ENCODE measurements around the gene ATXN7L1. TPM values are rescaled to one million over a fixed set of nuclear protein-coding genes. Genes with fewer than 3 reads are reported as not detected.

ATXN7L1 gene
- total and polyA plus RNA-seq, 4 donors, result 4.2 to 22.5 (median 8.5) TPM

GRCh38 chr7:105715528-105715927, 160.9 kb downstream of the ATXN7L1 start:
- TF ChIP-seq CTCF (IDR thresholded peaks at IDR 0.05; ENCODE audit: control extremely low read depth, extremely low read depth), result no peak
- no peak overlapping the region for H3K27ac ChIP-seq (ENCODE audit: low read depth in 1 of 2, low read length in 1 of 2)
- peaks cover 0 to 17% (median 0%) of the 10 kb centered on the region in 4 donors for H3K36me3 ChIP-seq (ENCODE audit: control insufficient read depth in 4 of 4, insufficient read depth in 4 of 4, low read length in 4 of 4)
- ATAC-seq (ENCODE audit: insufficient read depth, low FRiP score), result no peak
- H3K9ac ChIP-seq (ENCODE audit: insufficient read depth in 1 of 2, low read length in 2 of 2), result no peak overlapping the region
- no peak for DNase-seq
- H3K9me3 ChIP-seq (ENCODE audit: control insufficient read depth in 4 of 4, insufficient read depth in 3 of 4, low read length in 3 of 4), result peaks cover 0 to 11% (median 4%) of the 10 kb centered on the region in 4 donors
- no peaks in the 10 kb centered on the region for H3K27me3 ChIP-seq (ENCODE audit: control insufficient read depth in 3 of 3, insufficient read depth in 3 of 3, low read length in 2 of 3)
- peaks cover 0 to 24% (median 0%) of the 10 kb centered on the region in 5 donors for H3K4me1 ChIP-seq (ENCODE audit: control insufficient read depth in 5 of 5, insufficient read depth in 5 of 5, low read length in 5 of 5)
- H3K4me3 ChIP-seq, result no peak overlapping the region

- peaks cover 0 to 17% (median 0%) of the 10 kb centered on the region in 4 donors for H3K36me3 ChIP-seq (ENCODE audit: control insufficient read depth in 4 of 4, insufficient read depth in 4 of 4, low read length in 4 of 4)
- H3K9me3 ChIP-seq (ENCODE audit: control insufficient read depth in 4 of 4, insufficient read depth in 3 of 4, low read length in 3 of 4), result peaks cover 0 to 11% (median 4%) of the 10 kb centered on the region in 4 donors
- ATAC-seq (ENCODE audit: insufficient read depth, low FRiP score) (no peak), DNase-seq (no peak)
- peaks cover 0 to 24% (median 2%) of the 10 kb centered on the region in 5 donors for H3K4me1 ChIP-seq (ENCODE audit: control insufficient read depth in 5 of 5, insufficient read depth in 5 of 5, low read length in 5 of 5)
- no peak overlapping the region for H3K9ac ChIP-seq (ENCODE audit: insufficient read depth in 1 of 2, low read length in 2 of 2)
- H3K27ac ChIP-seq (ENCODE audit: low read depth in 1 of 2, low read length in 1 of 2), result no peak overlapping the region
- no peak overlapping the region for H3K4me3 ChIP-seq
- TF ChIP-seq CTCF (IDR thresholded peaks at IDR 0.05; ENCODE audit: control extremely low read depth, extremely low read depth), result no peak
- 67 to 70% methylated on average over 6 of the region's 6 CpGs for WGBS, 2 donors
- no peaks in the 10 kb centered on the region for H3K27me3 ChIP-seq (ENCODE audit: control insufficient read depth in 3 of 3, insufficient read depth in 3 of 3, low read length in 2 of 3)
Observed at GRCh38 chr7:105713488-105714465, 162.6 kb downstream of the ATXN7L1 start.

GRCh38 chr7:105712877-105713276, 163.5 kb downstream of the ATXN7L1 start:
- Histone ChIP-seq H3K9ac (ENCODE audit: insufficient read depth in 1 of 2, low read length in 2 of 2) (no peak overlapping the region), H3K9me3 (ENCODE audit: control insufficient read depth in 4 of 4, insufficient read depth in 3 of 4, low read length in 3 of 4) (peaks cover 0 to 11% (median 4%) of the 10 kb centered on the region in 4 donors), H3K27ac (ENCODE audit: low read depth in 1 of 2, low read length in 1 of 2) (no peak overlapping the region), H3K4me3 (no peak overlapping the region), H3K36me3 (ENCODE audit: control insufficient read depth in 4 of 4, insufficient read depth in 4 of 4, low read length in 4 of 4) (peaks cover 0 to 17% (median 0%) of the 10 kb centered on the region in 4 donors), H3K4me1 (ENCODE audit: control insufficient read depth in 5 of 5, insufficient read depth in 5 of 5, low read length in 5 of 5) (peaks cover 2 to 17% (median 8%) of the 10 kb centered on the region in 5 donors), H3K27me3 (ENCODE audit: control insufficient read depth in 3 of 3, insufficient read depth in 3 of 3, low read length in 2 of 3) (no peaks in the 10 kb centered on the region)
- no peak for ATAC-seq (ENCODE audit: insufficient read depth, low FRiP score)
- TF ChIP-seq CTCF (IDR thresholded peaks at IDR 0.05; ENCODE audit: control extremely low read depth, extremely low read depth), result no peak
- 59 to 77% methylated on average over 3 of the region's 3 CpGs for WGBS, 2 donors
- no peak for DNase-seq

Measured in lung (tissue), 12 donors.